Neural crest cell (in vitro differentiated cells): Measurements from ENCODE around the gene GJA1. TPM values are rescaled to one million over a fixed set of nuclear protein-coding genes. Genes with fewer than 3 reads are reported as not detected.

Source experiments
- DNase-seq: peaks from one replicate; pipeline ENCODE4 v3.0.0; 2021; ENCODE audit warnings: low read depth, mixed read lengths, low spot score
- H3K27ac Mint-ChIP-seq: one replicate; pipeline ENCODE4 v1.8.0; 2021; ENCODE audit warnings: mild to moderate bottlenecking, mixed read lengths; ENCODE audit not compliant: unreplicated experiment
- H3K27me3 Mint-ChIP-seq: 2 replicates; pipeline ENCODE4 v1.8.0; 2021; ENCODE audit warnings: low read depth, mild to moderate bottlenecking, mixed read lengths
- H3K36me3 Mint-ChIP-seq: 2 replicates; pipeline ENCODE4 v1.8.0; 2021; ENCODE audit warnings: low read depth, mild to moderate bottlenecking, mixed read lengths
- H3K4me1 Mint-ChIP-seq: 2 replicates; pipeline ENCODE4 v1.8.0; 2021; ENCODE audit warnings: mixed read lengths
- H3K4me3 Mint-ChIP-seq: one replicate; pipeline ENCODE4 v1.8.0; 2021; ENCODE audit warnings: mild to moderate bottlenecking, mixed read lengths
- H3K9me3 Mint-ChIP-seq: 2 replicates; pipeline ENCODE4 v1.8.0; 2021; ENCODE audit warnings: mixed read lengths
- CTCF ChIP-seq: fragments of 200-600 bp; sonication (generic); conservative IDR thresholded peaks from 2 replicates; pipeline ENCODE4 v1.5.0; 2021; ENCODE audit warnings: antibody characterized with exemption, mild to moderate bottlenecking
- total RNA-seq: library from RNA; stranded (reverse); gene quantifications from 2 replicates; pipeline ENCODE4 v1.2.1, GENCODE V29; 2021

The GJA1 gene
- total RNA-seq, 1 donor from 2014 or later = 91.2 TPM

- Mint-ChIP-seq H3K4me3 (no peak overlapping the region), H3K36me3 (no peaks in the 10 kb centered on the region), H3K9me3 (no peaks in the 10 kb centered on the region), H3K4me1 (no peaks in the 10 kb centered on the region), H3K27ac (peak overlapping the region; percentile 68), H3K27me3 (no peaks in the 10 kb centered on the region)
- TF ChIP-seq CTCF = no peak
- DNase-seq = no peak
Measured at GRCh38 chr6:121465101-121465500, 29.7 kb downstream of the GJA1 start.

- no peaks in the 10 kb centered on the region for H3K9me3 Mint-ChIP-seq
- no peak overlapping the region for H3K4me3 Mint-ChIP-seq
- no peak for DNase-seq
- no peaks in the 10 kb centered on the region for H3K27me3 Mint-ChIP-seq
- H3K36me3 Mint-ChIP-seq = no peaks in the 10 kb centered on the region
- TF ChIP-seq CTCF = no peak
- peaks cover 9% of the 10 kb centered on the region for H3K4me1 Mint-ChIP-seq
- no peak overlapping the region for H3K27ac Mint-ChIP-seq
Measured at GRCh38 chr6:121479486-121480098, 44.1 kb downstream of the GJA1 start.

- Mint-ChIP-seq H3K27ac (no peak overlapping the region), H3K4me1 (peaks cover 13% of the 10 kb centered on the region), H3K27me3 (no peaks in the 10 kb centered on the region), H3K4me3 (no peak overlapping the region), H3K9me3 (no peaks in the 10 kb centered on the region), H3K36me3 (no peaks in the 10 kb centered on the region)
- no peak for TF ChIP-seq CTCF
- DNase-seq = no peak
Measured at GRCh38 chr6:121480099-121480713, 44.8 kb downstream of the GJA1 start.

- TF ChIP-seq CTCF = no peak
Measured at GRCh38 chr6:121482004-121482693, 46.7 kb downstream of the GJA1 start.

GRCh38 chr6:121482751-121483150 lies 47.3 kb downstream of the GJA1 start:
- Mint-ChIP-seq H3K27ac (no peak overlapping the region), H3K27me3 (no peaks in the 10 kb centered on the region), H3K4me3 (no peak overlapping the region), H3K36me3 (no peaks in the 10 kb centered on the region), H3K4me1 (peaks cover 16% of the 10 kb centered on the region), H3K9me3 (no peaks in the 10 kb centered on the region)
- no peak for TF ChIP-seq CTCF
- no peak for DNase-seq

More at GRCh38 chr6:121482004-121482693, 46.7 kb downstream of the GJA1 start:
- no peak overlapping the region for H3K4me3 Mint-ChIP-seq
- peaks cover 16% of the 10 kb centered on the region for H3K4me1 Mint-ChIP-seq
- DNase-seq = no peak
- H3K9me3 Mint-ChIP-seq = no peaks in the 10 kb centered on the region
- no peaks in the 10 kb centered on the region for H3K36me3 Mint-ChIP-seq
- H3K27ac Mint-ChIP-seq = no peak overlapping the region
- H3K27me3 Mint-ChIP-seq = no peaks in the 10 kb centered on the region
